ENCODE results near the gene TRAPPC2. TPM values are rescaled to one million over a fixed set of nuclear protein-coding genes. Genes with fewer than 3 reads are reported as not detected.
"Not testable (repeated sequence)": the region's sequence is repeated elsewhere in the genome, so short reads cannot be mapped to it uniquely, and the experiment has no call there.

TRAPPC2 gene
- total RNA-seq, 1 donor from 2014 or later, result 25.1 TPM

DNA sequence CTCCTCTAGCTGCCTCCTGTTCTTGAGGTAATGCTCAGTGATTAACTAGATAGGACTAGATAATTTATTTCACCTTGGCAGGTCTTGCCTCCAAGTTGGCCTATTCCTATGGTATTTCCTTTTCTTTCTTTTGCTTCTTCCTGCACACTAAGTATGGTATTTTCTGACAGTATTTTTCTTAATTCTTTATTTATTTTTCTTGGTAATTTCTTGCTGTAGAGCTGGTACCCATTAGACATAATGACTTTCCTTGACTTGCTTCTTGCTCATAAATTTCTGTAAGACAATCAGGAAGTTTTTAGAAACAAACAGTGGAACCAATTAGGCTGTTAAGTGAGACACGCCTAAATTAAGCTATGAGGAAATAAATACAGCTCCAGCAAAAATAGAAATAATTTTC, 36.0 kb downstream of the TRAPPC2 start:
- no peak for DNase-seq (ENCODE audit: low spot score)

DNA sequence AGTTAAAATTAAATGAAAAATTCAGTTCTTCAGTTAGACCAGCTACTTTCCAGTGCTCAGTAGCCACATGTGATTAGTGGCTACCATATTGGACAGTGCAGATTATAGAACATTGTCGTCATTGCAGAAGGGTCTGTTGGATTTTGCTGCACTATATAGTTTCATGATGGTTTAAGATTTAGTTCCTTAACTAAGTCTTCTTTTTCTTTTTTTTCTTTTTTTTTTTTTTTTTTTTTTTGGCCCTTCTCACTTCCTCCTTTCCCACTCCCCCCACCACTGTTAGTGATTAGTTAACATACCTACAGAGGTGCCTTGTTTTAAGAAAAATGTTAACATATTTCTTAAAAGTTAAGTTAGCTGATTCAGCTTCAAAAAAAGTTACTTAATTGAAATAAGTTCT, 36.4 kb downstream of the TRAPPC2 start:
- DNase-seq (ENCODE audit: low spot score), result no peak

DNA sequence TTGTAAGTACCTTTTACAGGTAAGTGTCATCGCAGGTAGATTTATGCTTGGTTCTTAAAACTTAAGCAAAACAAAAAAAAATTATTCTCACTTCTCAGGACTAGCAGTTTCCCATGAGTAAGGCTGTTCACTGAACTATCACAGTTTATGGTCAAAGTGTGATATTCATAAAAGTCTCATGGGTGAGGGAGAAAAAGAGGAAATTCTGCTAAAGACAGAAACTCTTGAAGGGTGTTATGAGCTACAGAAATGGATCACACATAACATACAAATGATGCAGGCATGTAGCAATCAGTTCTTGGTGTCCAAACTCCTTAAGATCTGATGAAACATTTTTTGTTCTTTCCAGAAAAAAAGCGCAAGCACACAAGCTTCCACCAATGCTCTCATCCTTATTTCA, 37.0 kb downstream of the TRAPPC2 start:
- DNase-seq (ENCODE audit: low spot score), result no peak

DNA sequence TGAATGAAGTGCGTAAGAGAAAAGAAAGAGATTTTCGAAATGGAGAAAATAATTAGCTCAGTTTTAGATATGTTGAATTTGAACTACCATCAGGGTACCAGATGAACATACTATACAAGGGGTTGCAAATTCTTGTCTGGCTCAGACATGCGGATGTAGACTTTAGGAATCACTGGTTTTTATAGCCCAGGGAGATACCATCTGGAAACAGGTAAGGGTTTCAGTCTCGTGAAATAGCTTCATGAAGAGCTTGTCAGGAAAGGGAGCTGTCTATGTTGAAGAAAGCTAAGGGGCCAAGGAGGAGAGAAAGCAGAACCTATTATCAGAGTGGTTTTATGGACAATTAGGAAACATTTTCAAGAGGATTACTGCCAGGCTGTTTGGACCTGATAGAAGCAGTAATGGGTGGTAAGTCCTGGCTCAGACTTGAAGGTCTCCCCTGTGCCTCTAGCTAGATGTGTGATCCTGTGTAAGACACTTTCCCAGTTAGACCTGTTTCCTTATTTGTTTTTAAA, 38.8 kb downstream of the TRAPPC2 start:
- DNase-seq (ENCODE audit: low spot score), result no peak

DNA sequence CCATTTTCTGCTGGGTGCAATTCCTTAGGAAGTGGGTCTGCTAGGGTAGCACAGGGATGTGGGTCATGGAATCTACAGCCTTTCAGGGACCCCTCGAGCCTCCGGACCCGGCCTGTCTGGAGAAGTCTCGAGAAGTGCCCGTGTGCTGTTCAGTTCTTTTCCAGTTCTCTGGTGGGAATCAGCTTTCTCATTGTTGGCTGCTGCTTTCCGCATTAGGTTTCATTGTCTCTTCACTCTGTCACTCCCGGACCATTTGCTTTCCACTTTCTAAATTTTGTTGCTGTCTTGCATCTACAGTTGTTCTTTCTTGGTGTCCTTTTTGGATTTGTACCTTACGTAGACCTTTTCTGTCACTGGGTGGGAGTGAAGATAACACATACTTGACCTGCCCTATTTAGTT, 39.4 kb downstream of the TRAPPC2 start:
- DNase-seq (ENCODE audit: low spot score), result no peak

DNA sequence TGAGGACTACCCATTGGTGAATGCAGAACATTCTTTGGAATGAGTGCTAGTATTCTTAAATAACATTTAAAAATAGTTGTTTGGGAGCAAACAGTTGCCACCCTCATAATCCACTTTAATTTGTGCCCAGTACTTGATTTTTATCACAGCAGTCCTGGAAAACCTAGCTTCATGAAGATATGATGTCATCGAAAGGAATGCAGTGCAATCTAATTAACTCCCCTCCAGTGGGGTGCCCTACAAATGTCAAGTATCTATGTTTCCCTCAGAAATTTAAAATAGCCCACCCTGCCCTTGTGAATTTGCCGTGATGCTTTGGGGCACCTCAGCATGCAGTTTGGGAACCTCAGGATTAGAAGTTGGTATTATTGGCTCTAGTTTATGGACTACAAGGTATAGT, 40.1 kb downstream of the TRAPPC2 start:
- DNase-seq (ENCODE audit: low spot score), result no peak

DNA sequence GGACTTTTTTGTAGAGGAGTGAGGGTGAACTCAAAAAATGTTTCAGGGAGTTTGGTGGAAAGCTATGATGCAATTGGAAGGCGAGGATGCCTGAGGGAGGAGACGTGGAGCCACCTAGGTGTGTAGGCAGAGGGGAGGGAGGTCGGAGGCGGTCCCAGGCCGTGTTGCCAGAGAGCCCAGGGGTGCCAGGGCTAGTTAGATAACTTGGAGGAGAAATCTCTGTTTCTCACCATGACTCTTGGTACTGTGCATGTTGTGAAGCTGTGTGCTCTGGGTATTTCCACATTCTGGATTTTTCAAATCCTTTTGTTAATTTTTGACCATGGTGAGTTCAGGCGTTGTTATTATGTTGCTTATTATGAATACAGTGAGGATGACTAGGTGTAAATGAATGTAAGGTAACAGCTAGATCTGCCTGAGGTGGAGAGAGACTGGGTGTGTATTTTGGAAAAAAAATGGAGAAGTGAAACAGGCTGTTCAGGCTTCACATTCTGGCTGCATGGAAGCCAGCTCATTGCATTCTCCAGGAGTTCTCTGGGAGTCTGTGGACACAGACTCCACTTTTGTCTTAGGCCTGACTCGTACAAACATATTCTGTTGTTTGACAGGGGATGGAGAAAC, 41.0 kb downstream of the TRAPPC2 start:
- DNase-seq (ENCODE audit: low spot score), result no peak

DNA sequence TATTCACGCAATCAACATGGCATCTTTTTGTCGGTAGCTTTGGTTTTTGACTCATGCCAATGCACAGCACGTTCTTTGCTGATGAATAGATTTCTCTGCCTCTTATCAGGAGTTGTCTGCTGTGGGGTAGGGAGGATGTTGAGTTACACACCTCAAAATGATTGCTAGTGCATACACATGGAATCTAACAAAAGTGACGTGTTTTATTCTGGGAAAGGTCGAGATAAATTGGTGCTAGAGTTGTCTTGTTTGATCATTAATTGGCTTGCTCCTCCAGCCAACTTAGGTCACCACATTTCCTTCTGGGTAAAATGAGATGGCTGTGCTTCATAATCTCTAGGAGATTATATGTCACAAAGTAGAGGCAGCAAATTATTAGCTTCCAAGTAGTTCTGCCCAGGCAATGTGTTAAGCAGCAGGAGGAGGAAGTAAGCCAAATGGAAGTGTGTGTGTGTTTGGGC, 41.6 kb downstream of the TRAPPC2 start:
- no peak for DNase-seq (ENCODE audit: low spot score)

DNA sequence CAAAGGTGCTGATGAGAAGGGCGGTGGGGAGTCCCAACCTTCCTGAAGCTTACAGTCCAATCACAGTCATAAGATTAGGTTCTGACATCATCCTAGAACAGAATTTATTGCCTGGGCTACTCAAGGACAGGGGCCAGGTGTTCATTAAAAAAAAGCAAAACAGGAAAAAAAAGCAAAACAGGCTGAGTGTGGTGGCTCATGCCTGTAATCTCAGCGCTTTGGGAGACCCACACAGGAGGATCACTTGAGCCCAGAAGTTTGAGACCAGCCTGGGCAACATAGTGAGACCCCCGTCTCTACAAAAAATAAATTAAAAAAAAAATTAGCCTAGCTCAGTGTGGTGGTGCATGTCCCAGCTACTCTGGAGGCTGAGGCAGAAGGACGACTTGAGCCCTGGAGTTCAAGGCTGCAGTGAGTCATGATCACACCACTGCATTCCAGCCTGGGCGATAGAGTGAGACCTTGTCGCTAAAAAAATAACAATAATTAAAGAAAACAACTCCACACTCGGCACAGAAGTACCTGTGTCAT, 42.5 kb downstream of the TRAPPC2 start:
- DNase-seq (ENCODE audit: low spot score), result no peak

DNA sequence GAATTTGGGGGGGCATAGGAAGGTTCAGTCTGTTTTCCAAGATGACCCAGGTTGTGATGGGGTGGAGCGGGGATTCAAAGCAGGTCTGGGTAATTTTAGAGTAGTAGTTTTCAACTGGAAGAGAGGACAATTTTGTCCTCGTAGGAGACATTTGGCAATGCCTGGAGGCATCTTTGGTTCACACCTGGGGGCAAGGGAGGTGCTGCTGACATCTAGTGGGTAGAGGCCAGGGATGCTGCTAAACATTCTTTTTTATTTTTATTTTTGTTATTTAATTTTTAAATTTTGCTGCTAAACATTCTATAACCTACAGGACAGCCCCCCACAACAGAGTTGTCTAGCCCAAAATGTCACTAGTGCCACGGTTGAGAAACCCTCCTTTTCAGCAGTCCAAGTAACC, 43.6 kb downstream of the TRAPPC2 start:
- DNase-seq (ENCODE audit: low spot score), result no peak

DNA sequence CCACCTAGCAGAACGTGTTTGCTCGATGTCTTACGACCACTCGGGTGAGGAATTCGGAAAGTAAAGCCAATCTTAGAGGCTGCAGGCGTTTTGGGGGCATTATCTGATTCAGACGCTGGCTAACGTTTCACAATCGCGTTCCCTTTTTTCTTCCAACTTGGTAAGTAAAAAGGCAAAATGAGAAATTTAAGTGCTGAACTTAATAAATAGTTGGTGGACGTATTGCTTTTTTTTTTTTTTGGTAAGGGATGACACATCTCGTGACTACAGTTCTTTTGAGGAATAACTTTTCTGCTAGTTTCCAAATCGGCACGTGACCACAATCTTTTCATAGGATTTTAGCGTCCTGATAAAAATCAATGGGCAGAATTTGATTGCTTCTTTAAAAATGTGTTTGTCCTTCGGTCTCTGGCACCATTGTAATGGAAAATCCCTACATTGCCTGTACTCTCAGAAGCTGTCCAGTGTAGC, 44.6 kb downstream of the TRAPPC2 start:
- no peak for DNase-seq (ENCODE audit: low spot score)

DNA sequence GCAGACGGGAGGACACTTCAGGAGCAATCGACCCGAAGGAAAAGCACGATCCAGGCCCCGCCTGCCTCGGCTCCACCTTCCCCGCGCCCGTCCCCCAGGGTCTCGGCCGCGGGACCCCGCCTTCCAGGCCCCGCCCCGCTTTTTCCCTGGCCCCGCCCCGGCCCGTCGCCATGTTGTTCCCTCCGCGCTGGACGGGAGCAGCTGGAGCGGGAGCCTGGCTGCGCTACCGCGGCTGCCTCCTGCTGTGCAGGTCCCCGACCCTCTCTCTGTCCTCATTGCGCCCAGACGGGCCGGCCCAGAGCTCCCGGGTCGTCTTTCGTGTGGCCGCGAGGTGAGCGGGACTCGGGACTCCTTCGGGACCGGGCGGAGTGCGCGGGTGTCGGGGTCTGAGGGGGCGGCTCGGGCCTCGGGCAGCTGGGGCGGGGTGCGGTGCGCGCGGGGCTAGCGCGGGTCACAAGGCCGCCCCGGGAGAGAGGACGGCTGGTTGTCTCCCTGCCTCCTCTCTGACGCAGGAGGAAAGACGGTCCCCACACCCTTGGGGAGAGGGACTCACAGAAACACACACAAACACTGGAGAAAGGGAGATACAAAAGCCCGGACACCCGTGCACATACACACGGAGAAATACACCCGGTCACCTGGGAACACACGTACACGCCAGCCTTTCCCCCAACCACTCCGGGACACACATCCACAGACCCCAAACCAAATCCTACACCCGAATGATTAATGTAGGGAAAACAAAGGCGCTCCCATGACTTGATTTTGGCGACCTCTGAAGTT, 45.3 kb downstream of the TRAPPC2 start, which contains the start of gene RAB9A:
RAB9A (plus strand) TSS at position 171 of the 783 bp plus-strand sequence. CDS start 19,619 bp downstream, outside the sequence.
- peak; percentile 82 for DNase-seq (ENCODE audit: low spot score)

DNA sequence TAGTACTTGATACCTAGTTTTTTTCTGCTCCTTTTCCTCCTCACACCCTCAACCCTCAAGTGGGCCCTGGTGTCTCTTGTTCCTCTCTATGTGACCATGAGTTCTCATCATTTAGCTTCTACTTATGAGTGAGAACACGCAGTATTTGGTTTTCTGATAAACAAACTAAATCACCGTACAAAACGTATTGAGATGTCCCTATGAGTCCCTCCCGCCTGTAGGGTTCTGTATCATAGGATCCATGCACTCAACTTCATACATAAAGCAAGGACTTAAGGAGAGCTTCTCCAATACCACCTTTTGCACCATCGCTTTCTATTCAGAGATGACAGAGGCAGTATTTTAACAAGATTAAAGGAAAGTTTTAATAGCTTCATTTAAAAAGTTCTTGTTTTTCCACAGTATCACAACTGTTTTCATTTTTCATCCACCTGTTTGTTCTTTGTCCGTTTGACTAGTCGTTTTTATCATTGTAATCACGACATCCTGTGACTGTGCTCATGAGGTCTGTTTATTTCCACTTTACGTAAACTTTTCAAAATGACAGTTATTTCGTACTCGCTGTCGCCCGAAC, 45.9 kb downstream of the TRAPPC2 start:
- no peak for DNase-seq (ENCODE audit: low spot score)

DNA sequence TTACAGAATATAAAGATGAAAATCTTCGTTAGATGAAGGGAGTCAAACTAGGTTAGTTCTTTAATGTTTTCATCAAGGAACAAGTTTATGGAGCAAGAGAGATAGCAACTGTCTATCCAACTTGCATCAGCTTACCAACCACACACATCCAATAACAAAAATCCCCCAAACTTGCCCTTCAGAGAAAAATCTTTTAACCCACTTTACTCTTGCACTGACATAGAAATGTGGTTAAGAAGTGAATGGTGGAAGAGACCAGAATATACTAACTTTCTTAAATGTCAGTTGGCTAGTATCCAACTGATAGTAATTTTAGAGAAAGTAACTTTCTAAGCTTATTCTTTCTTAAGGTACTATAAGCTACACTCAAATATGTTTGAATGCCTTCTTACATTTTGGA, 47.2 kb downstream of the TRAPPC2 start:
- no peak for DNase-seq (ENCODE audit: low spot score)

DNA sequence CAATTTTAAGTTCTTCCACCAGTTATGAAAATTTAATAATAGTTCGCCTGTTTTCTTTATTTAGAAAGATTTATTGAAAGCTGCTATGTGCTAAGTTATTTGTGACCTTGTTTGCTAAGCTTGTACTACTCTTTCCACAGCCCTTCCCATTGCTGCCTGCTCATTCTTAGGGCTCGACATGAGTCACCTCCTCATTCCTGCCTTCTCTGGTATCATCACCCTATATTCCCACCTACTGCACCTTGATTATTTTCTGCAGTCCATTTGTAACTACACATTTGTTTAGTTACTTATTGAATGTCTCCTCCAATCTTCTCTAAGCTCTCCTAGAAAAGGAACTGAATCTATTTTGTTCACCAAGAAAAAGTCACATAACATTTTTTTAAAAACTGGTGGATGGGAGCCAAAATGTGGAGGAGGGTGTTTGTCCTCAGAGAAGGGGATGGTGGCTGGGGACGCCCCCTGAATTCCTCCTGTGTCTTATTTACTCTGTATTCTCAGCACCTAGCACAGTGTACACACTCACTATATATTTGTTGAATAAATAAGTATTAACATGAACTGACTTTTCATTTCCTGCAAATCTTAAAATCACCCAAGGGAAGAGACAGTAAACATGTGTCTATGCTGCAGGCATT, 49.2 kb downstream of the TRAPPC2 start:
- no peak for DNase-seq (ENCODE audit: low spot score)

DNA sequence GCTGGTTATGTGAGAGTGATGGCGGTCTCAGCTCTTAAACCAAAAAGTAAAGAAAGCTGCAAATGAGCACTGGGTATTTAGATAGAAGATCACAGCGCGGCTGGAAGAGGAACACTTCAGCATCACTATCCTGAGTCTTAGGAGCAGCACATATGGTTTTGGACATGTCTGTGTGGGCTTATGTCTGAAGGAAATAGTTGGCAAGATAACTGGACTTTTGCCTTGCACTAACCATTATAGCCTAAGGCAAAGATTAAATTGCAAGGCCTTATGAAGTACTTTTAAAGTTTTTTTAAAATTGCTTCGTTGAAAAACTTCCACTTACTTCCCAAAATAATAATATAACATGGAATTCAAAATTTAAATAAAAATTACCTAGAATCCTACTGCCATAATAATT, 50.1 kb downstream of the TRAPPC2 start:
- no peak for DNase-seq (ENCODE audit: low spot score)

DNA sequence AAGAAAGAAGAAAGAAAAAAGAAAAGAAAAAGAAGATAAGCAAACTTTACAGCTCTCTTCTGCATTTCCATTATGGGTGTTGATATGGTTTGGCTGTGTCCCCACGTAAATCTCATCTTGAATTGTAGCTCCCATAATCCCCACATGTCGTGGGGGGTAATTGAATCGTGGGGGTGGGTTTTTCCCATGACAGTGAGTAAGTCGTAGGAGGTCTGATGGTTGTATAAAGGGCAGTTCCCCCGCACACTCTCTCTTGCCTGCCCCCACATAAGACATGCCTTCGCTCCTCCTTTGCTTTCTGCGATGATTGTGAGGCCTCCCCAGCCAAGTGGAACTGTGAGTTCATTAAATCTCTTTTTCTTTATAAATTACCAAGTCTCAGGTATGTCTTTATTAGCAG, 52.8 kb downstream of the TRAPPC2 start:
- DNase-seq (ENCODE audit: low spot score), result no peak

DNA sequence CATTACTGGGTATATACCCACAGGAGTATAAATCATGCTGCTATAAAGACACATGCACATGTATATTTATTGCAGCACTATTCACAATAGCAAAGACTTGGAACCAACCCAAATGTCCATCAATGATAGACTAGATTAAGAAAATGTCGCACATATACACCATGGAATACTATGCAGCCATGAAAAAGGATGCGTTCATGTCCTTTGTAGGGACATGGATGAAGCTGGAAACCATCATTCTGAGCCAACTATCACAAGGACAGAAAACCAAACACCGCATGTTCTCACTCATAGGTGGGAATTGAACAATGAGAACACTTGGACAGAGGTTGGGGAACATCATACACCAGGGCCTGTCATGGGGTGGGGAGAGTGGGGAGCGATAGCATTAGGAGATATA, 54.7 kb downstream of the TRAPPC2 start:
- not testable (repeated sequence) for DNase-seq (ENCODE audit: low spot score)

DNA sequence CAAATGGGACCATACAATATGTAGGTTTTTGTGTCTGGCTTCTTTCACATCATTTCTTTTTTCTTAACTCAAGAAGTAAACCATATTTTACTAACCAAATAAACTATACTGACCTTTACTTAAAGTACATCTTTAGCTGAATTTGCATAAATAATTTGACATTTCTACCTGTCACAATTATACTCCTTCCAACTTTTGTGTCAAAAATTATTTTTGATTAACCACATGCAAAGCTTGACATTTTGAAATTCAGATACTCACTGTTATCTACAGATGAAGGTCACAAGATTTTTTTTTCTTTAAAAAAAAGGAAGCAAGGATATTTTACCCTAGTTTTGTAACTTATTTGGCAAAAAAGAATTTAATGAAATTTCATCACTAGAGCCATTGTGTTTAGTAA, 57.5 kb downstream of the TRAPPC2 start:
- DNase-seq (ENCODE audit: low spot score), result no peak

DNA sequence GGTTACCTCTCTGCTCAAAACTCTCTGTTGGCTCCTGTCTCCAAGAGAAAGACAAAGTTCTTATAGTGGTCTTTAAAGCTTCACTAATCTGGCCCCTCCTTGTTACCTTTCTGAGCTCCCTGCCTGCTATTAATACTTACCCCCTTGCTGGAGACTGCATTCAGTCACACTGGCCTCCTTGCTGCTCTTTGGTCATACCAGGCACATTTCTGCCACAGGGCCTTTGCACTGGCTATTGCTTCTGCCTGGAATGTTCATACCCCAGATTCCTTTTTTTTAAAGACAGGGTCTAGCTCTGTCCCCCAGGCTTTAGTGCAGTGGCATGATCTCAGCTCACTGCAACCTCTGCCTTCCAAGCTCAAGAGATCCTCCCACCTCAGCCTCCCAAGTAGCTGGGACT, 61.4 kb downstream of the TRAPPC2 start:
- no peak for DNase-seq (ENCODE audit: low spot score)

DNA sequence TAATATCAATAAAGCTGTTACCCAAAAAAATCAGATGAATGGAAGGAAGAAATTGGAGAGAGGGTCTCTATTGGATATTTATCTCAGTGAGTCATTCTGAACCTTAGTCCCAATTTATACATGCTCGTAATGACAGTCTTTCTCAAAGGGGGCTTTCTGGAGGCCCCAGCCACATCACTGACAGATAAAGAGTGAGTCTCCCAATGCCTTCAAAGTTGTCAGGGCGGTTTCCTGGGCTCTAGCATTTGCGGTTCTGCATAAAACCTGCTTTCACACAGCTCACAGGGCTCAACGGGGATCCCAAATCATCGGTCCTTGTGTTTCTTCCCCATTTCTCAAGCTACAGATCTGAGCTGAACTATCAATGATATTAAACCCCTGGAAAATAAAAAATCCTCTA, 64.2 kb downstream of the TRAPPC2 start:
- DNase-seq (ENCODE audit: low spot score), result no peak

DNA sequence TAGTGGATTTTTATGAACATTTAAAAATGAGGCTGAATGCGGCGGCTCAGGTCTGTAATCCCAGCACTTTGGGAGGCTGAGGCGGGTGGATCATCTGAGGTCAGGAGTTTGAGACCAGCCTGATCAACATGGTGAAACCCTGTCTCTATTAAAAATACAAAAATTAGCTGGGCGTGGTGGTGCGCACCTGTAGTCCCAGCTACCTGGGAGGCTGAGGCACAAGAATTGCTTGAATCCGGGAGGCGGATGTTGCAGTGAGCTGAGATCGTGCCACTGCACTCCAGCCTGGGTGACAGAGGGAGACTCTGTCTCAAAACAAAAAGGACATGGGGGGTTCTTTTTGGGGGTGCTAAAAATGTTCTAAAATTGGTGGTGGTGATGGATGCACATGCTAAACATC, 64.7 kb downstream of the TRAPPC2 start:
- not testable (repeated sequence) for DNase-seq (ENCODE audit: low spot score)
